HepG2 (cell line): ENCODE results near the gene GABRR3. TPM values are rescaled to one million over a fixed set of nuclear protein-coding genes. Genes with fewer than 3 reads are reported as not detected.

Experiments
- ATAC-seq: fragments of 200-7000 bp; cut with Tn5 transposase; 3 replicates; pipeline ENCODE4 v1.9.1; 2020; ENCODE audit warnings: mild to moderate bottlenecking, moderate library complexity
- BruUV-seq: library from RNA; stranded (reverse); fragments of 400-500 nt; replicated peaks from 2 replicates; lab custom pipeline; 2021; lab: Mats Ljungman, UMichigan
- CTCF ChIA-PET: fragments of 300-600 bp; formaldehyde crosslinking; extraction: SDS; loops from one replicate; lab custom pipeline; 2021; ENCODE audit warnings: low total read pairs, inconsistent platforms, low intra/inter-chr PET ratio; lab: Yijun Ruan, JAX
- POLR2A ChIA-PET: fragments of 350-600 bp; sonication (Branson Sonifier 250); formaldehyde crosslinking; loops from one replicate; lab custom pipeline; 2020; ENCODE audit warnings: antibody characterized with exemption, inconsistent platforms; lab: Yijun Ruan, JAX
- DNase-seq: peaks from one replicate; pipeline ENCODE4 v3.0.0-alpha.2; 2015; ENCODE audit warnings: low spot score
- FAIRE-seq: peaks from 3 replicates; lab custom pipeline; 2011; peaks lifted over from hg19 to GRCh38; lab: Jason Lieb, UNC
- H2AFZ ChIP-seq: one replicate; pipeline ENCODE4 v1.6.1; 2011; ENCODE audit warnings: low read length, inconsistent platforms
- H3K27ac ChIP-seq: fragments of 300-600 bp; 3 replicates; pipeline ENCODE4 v1.8.0; 2011; ENCODE audit warnings: mixed run types, mild to moderate bottlenecking, mixed read lengths, low read length, inconsistent platforms; ENCODE audit not compliant: insufficient read depth; ENCODE audit errors: extremely low read length
- H3K27me3 ChIP-seq, 2 experiments: fragments of 200-600 bp in 1 of 2; 2 replicates in 1 of 2; 3 replicates in 1 of 2; pipeline versions ENCODE4 v1.6.0 to v1.8.0; 2011; ENCODE audit warnings: low read length in 2 of 2, mild to moderate bottlenecking in 2 of 2, moderate library complexity in 2 of 2, inconsistent platforms in 1 of 2; ENCODE audit not compliant: insufficient read depth in 2 of 2, control insufficient read depth in 1 of 2
- H3K36me3 ChIP-seq, 2 experiments: fragments of 200-600 bp in 1 of 2; replicated peaks in 1 of 2; 2 replicates in 1 of 2; 3 replicates in 1 of 2; pipeline versions ENCODE4 v1.5.1 to v1.8.0; 2011; ENCODE audit warnings: low read length in 2 of 2, inconsistent platforms in 1 of 2; ENCODE audit not compliant: insufficient read depth in 2 of 2, control insufficient read depth in 1 of 2
- H3K4me1 ChIP-seq: 2 replicates; pipeline ENCODE4 v1.5.1; 2012; ENCODE audit warnings: low read length, inconsistent platforms; ENCODE audit not compliant: insufficient read depth
- H3K4me2 ChIP-seq: 2 replicates; pipeline ENCODE4 v1.6.0; 2011; ENCODE audit warnings: low read depth, low read length, inconsistent platforms
- H3K4me3 ChIP-seq, 3 experiments: fragments of 200-600 bp in 1 of 3; sonication (generic), shearing (Covaris generic) in 1 of 3; replicated peaks in 1 of 3; 2 replicates each; pipeline ENCODE4 v1.5.1; 2011 to 2016; ENCODE audit warnings: low read length in 3 of 3, inconsistent platforms in 2 of 3, low read depth in 2 of 3, mild to moderate bottlenecking in 2 of 3, control low read depth in 1 of 3, mixed read lengths in 1 of 3; ENCODE audit not compliant: insufficient read depth in 1 of 3
- H3K79me2 ChIP-seq: one replicate; pipeline ENCODE4 v1.6.1; 2011; ENCODE audit warnings: low read length, inconsistent platforms; ENCODE audit not compliant: insufficient read depth
- H3K9ac ChIP-seq: 2 replicates; pipeline ENCODE4 v1.6.0; 2011; ENCODE audit warnings: mild to moderate bottlenecking, low read depth, low read length, inconsistent platforms; ENCODE audit not compliant: insufficient read depth
- H3K9me3 ChIP-seq: 2 replicates; pipeline ENCODE4 v1.5.1; 2012; ENCODE audit warnings: mild to moderate bottlenecking, low read length
- H4K20me1 ChIP-seq: 2 replicates; pipeline ENCODE4 v1.6.0; 2011; ENCODE audit warnings: inconsistent platforms, mild to moderate bottlenecking, low read length, moderate library complexity; ENCODE audit not compliant: insufficient read depth
- FIP1L1 ChIP-seq: fragments of 200-400 bp; formaldehyde crosslinking; IDR thresholded peaks from 2 replicates; pipeline ENCODE4 v1.6.1; 2018; ENCODE audit warnings: low read depth, mild to moderate bottlenecking, low read length, moderate library complexity, borderline replicate concordance; ENCODE audit not compliant: insufficient read depth
- IKZF4 ChIP-seq: sonication (generic); formaldehyde crosslinking; IDR thresholded peaks from 2 replicates; pipeline ENCODE4 v1.5.1; 2020; ENCODE audit warnings: borderline replicate concordance, mild to moderate bottlenecking, low read depth, missing genetic modification reagents; ENCODE audit errors: not compliant biosample characterization
- NFYB ChIP-seq: sonication (generic); formaldehyde crosslinking; IDR thresholded peaks from 2 replicates; pipeline ENCODE4 v1.4.0; 2020; ENCODE audit warnings: missing genetic modification reagents
- PAF1 ChIP-seq: IDR thresholded peaks from 2 replicates; pipeline ENCODE4 v1.6.1; 2016; ENCODE audit warnings: missing genetic modification reagents, missing compliant biosample characterization
- SP140L ChIP-seq: sonication (generic); formaldehyde crosslinking; IDR thresholded peaks from 2 replicates; pipeline ENCODE4 v1.4.0; 2020; ENCODE audit warnings: missing genetic modification reagents, borderline replicate concordance
- ZNF547 ChIP-seq: sonication (generic); formaldehyde crosslinking; IDR thresholded peaks from 2 replicates; pipeline ENCODE4 v1.5.1; 2020; ENCODE audit warnings: mild to moderate bottlenecking, missing genetic modification reagents
- ZNF570 ChIP-seq: sonication (generic); formaldehyde crosslinking; IDR thresholded peaks from 2 replicates; pipeline ENCODE4 v1.4.0; 2020; ENCODE audit warnings: mild to moderate bottlenecking, missing genetic modification reagents, borderline replicate concordance
- ZNF670 ChIP-seq: sonication (generic); formaldehyde crosslinking; IDR thresholded peaks from 2 replicates; pipeline ENCODE4 v1.8.0; 2022; ENCODE audit warnings: mild to moderate bottlenecking, missing genetic modification reagents, borderline replicate concordance
- ZNF720 ChIP-seq: sonication (generic); formaldehyde crosslinking; IDR thresholded peaks from 2 replicates; pipeline ENCODE4 v1.4.0; 2020; ENCODE audit warnings: missing genetic modification reagents
- ZNF792 ChIP-seq: IDR thresholded peaks from 2 replicates; pipeline ENCODE4 v1.6.1; 2016
- WGBS: methylation state at CpG from one replicate; pipeline ENCODE4 v1.1.6; 2017; ENCODE audit warnings: low lambda C conversion rate; 5-methylcytosine and 5-hydroxymethylcytosine counted together
- in situ Hi-C: cut with HindIII; loops from 2 replicates; pipeline ENCODE4 v1.10.0; 2017; ENCODE audit warnings: low pct_unique_long_range_greater_than_20kb; ENCODE audit not compliant: extremely low pct_ligation_motif_present
- intact Hi-C: fragments of 100-400 bp; cut with micrococcal nuclease; formaldehyde crosslinking; loops from one replicate; pipeline ENCODE4 v1.10.0; 2022; ENCODE audit not compliant: unreplicated experiment
- polyA plus RNA-seq, 8 experiments: library from polyadenylated mRNA; depleted of rRNA in 3 of 8; stranded (reverse) in 7 of 8; unstranded in 1 of 8; fragments of >200 nt; fragmentation: Illumina TruSeq in 4 of 8; extraction: Trizol in 4 of 8; gene quantifications; 2 replicates each; pipeline versions ENCODE4 v1.2.1 to v1.2.3, GENCODE V29; 2011 to 2016; ENCODE audit warnings: low read depth in 4 of 8, missing spikeins in 1 of 8, mixed read lengths in 1 of 8; ENCODE audit not compliant: insufficient read depth in 1 of 8
- total RNA-seq, 5 experiments: library from RNA; depleted of rRNA; stranded (reverse); fragments of >200 nt; fragmentation: Illumina TruSeq; extraction: Trizol; gene quantifications; 2 replicates each; pipeline ENCODE4 v1.2.3, GENCODE V29; 2016; ENCODE audit warnings: low read depth in 1 of 5
- TF ChIP-seq, protein P1 (sequence below): sonication (generic); formaldehyde crosslinking; IDR thresholded peaks from 2 replicates; pipeline ENCODE4 v1.8.1; 2023; ENCODE audit warnings: mild to moderate bottlenecking, inconsistent platforms, moderate library complexity, missing genetic modification reagents, borderline replicate concordance
- TF ChIP-seq, protein P2 (sequence below): sonication (generic); formaldehyde crosslinking; IDR thresholded peaks from 2 replicates; pipeline ENCODE4 v1.4.0; 2020; ENCODE audit warnings: missing genetic modification reagents

GABRR3 gene
- total and polyA plus RNA-seq, 2 of the 13 experiments (the other 11 are each of a cell fraction or from before 2014, with no cell fraction given), result 0.42 to 0.83 TPM

- Histone ChIP-seq H3K79me2 (no peaks in the 10 kb centered on the region), H3K27me3 (no peaks in the 10 kb centered on the region), H4K20me1 (no peaks in the 10 kb centered on the region), H3K4me2 (no peak overlapping the region), H3K27ac (no peak overlapping the region), H2AFZ (no peak overlapping the region), H3K9me3 (no peaks in the 10 kb centered on the region), H3K4me1 (peaks cover 17% of the 10 kb centered on the region; the same call in 1 of the 2 replicates), H3K4me3 (no peak overlapping the region), H3K9ac (no peak overlapping the region), H3K36me3 (no peaks in the 10 kb centered on the region)
- no TSS peak for BruUV-seq
- FAIRE-seq, result no peak
- intact Hi-C loops (no loop called here), in situ Hi-C loops (no loop called here)
- DNase-seq, result no peak
- TF ChIP-seq NFYB (CRISPR knock-in tag) (no peak), FIP1L1 (no peak), ZNF547 (no peak), PAF1 (no peak), ZNF720 (CRISPR knock-in tag) (no peak), IKZF4 (no peak), ZNF792 (CRISPR knock-in tag) (no peak)
- TF ChIP-seq, protein P1, sequence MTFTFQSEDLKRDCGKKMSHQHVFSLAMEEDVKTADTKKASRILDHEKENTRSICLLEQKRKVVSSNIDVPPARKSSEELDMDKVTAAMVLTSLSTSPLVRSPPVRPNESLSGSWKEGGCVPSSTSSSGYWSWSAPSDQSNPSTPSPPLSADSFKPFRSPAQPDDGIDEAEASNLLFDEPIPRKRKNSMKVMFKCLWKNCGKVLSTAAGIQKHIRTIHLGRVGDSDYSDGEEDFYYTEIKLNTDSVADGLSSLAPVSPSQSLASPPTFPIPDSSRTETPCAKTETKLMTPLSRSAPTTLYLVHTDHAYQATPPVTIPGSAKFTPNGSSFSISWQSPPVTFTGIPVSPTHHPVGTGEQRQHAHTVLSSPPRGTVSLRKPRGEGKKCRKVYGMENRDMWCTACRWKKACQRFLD (CRISPR knock-in tag), result no peak
- WGBS, result 100% methylated on average over 1 of the region's 1 CpG
- ChIA-PET POLR2A (interaction anchor here (0.7 kb wide), 1 partner anchor 181 kb away, joined by 3 read pairs; the partner anchor contains the start of gene CRYBG3), CTCF (no interaction called here)
- ATAC-seq, result no peak
Observed at GRCh38 chr3:98002717-98003116, 32.4 kb downstream of the GABRR3 start.

DNA sequence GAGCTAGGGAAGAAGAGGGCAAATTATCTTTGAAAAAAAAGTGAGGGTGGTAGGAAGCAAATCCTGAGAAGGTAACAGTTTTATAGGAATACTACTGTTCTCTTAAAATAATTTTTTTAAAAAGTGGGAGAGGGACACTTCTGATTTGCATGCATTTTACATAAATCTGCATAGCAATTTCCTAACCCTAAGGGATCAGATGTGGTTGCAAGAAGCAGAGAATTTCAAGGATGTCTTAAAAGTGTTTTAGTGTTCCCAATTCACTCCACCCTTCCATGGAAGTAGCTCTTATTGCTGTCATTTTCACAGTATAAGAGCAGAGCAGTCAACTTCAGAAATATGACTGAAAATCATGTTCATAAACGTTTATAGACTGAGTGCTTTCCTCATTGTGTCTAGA is 35.1 kb downstream of the GABRR3 start:
- Histone ChIP-seq H3K4me2 (no peak overlapping the region), H3K36me3 (no peaks in the 10 kb centered on the region), H3K27ac (no peak overlapping the region), H3K79me2 (no peaks in the 10 kb centered on the region), H2AFZ (no peak overlapping the region), H3K4me3 (no peak overlapping the region), H3K4me1 (peaks cover 18% of the 10 kb centered on the region), H3K9me3 (no peaks in the 10 kb centered on the region), H4K20me1 (no peaks in the 10 kb centered on the region), H3K27me3 (no peaks in the 10 kb centered on the region), H3K9ac (no peak overlapping the region)
- 11% methylated on average over 1 of the region's 1 CpG for WGBS
- ATAC-seq, result no peak
- BruUV-seq, result no TSS peak
- CTCF ChIA-PET, result no interaction called here
- intact Hi-C loops (no loop called here), in situ Hi-C loops (no loop called here)
- no peak for DNase-seq
- POLR2A ChIA-PET, result interaction anchor here (1.7 kb wide), 1 partner anchor 10 kb away, joined by 3 read pairs; no protein-coding TSS in a partner anchor
- FAIRE-seq, result no peak
- TF ChIP-seq ZNF670 (CRISPR knock-in tag) (no peak), ZNF570 (CRISPR knock-in tag) (no peak), SP140L (no peak)
- TF ChIP-seq, protein P2, sequence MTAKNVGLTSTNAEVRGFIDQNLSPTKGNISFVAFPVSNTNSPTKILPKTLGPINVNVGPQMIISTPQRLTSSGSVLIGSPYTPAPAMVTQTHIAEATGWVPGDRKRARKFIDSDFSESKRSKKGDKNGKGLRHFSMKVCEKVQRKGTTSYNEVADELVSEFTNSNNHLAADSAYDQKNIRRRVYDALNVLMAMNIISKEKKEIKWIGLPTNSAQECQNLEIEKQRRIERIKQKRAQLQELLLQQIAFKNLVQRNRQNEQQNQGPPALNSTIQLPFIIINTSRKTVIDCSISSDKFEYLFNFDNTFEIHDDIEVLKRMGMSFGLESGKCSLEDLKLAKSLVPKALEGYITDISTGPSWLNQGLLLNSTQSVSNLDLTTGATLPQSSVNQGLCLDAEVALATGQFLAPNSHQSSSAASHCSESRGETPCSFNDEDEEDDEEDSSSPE (CRISPR knock-in tag), result no peak
